A204.1 (cell line): ENCODE measurements around the gene SLC16A8.
"Not testable (repeated sequence)": the region's sequence is repeated elsewhere in the genome, so short reads cannot be mapped to it uniquely, and the experiment has no call there.

Experiments
- FAIRE-seq: peaks from 2 replicates; lab custom pipeline; 2012; peaks lifted over from hg19 to GRCh38; lab: Jason Lieb, UNC

Gene SLC16A8, protein sequence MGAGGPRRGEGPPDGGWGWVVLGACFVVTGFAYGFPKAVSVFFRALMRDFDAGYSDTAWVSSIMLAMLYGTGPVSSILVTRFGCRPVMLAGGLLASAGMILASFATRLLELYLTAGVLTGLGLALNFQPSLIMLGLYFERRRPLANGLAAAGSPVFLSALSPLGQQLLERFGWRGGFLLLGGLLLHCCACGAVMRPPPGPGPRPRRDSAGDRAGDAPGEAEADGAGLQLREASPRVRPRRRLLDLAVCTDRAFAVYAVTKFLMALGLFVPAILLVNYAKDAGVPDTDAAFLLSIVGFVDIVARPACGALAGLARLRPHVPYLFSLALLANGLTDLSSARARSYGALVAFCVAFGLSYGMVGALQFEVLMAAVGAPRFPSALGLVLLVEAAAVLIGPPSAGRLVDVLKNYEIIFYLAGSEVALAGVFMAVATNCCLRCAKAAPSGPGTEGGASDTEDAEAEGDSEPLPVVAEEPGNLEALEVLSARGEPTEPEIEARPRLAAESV

GRCh38 chr22:38083931-38084631 lies at the start of gene SLC16A8:
TSS of gene SLC16A8 (minus strand) at chr22:38084184. CDS start at chr22:38082873, 1,311 bp downstream.
- no peak for FAIRE-seq

GRCh38 chr22:38133331-38133730 lies 49.3 kb upstream of the SLC16A8 start:
- no peak for FAIRE-seq

- FAIRE-seq: no peak
Observed at GRCh38 chr22:38132794-38133193, 48.8 kb upstream of the SLC16A8 start.

DNA sequence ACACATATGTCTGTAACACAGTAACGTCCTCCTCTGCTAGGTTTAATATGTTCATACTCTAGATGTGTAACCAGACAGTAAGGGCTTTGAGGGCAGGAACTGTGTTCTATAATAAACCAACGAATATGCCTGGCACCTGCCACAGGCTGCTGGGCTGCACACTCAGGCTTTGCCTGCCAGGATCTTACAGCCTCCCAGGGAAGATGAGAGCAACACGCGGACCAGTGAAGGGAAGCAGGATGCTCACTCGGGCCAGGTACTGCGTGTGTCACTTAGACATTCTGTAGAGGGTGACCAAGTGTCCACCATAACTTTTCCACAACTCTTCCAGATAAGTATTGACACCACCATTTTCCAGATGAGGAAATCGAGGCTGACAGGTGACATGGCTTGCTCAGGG lies 48.2 kb upstream of the SLC16A8 start:
- no peak for FAIRE-seq

DNA sequence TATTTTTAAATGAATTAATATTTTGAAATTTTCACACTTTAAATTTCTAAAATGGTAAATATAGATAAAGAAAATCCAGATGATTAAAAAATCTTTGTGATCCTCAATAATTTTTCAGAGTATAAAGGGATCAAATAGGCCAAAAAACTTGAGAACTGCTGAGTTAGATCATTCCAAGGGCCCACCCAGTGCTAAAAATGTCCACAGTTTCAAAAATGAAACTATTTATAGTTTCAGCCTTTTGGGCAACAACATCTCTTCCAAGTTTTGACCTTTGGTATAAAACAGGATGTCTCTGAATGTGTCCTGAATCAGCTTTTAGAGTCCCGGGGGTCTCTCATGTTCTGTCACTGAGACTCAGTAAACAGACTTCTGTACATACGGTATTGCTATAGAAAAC lies 47.4 kb upstream of the SLC16A8 start:
- no peak for FAIRE-seq

DNA sequence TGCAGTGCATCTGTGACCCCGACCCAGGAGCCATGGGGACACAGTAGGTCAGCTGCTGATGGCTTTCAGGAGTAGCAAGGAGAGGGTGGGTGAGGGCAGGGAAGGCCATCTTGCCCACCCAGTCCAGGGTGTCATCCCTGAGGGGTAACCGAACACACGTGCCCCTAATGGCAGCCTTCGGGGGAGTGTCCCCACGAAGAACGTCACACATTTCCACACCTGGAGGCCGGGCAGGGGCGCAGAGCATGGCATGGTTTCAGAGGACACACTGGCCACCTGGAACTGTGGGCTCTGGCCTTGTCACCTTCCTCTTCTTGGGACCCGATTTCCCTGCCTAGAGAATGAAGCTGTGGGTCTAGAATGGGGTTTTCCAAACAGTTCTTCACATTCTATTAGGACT lies 45.9 kb upstream of the SLC16A8 start:
- no peak for FAIRE-seq

DNA sequence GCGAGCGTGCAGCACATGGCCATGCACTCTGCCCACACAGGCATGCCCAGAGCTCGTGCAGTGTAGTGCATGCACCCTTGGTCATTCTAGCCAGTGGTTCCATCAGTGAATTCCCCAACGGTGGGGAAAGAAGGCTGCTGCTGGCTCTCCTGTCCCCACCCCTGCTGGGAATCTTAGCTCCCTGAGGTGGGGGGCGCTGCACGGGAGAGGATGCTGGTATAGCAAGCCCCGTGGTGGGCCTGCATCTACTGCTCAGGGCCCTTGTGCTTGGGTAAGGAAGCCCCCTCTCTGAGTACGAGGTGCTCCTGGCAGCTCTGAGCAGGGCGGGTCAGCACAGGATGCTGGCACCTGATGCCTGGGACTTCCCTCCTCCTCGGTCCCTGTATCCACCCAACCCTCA lies 45.0 kb upstream of the SLC16A8 start:
- no peak for FAIRE-seq

- FAIRE-seq: no peak
Observed at GRCh38 chr22:38127869-38128268, 43.9 kb upstream of the SLC16A8 start.

- no peak for FAIRE-seq
Observed at GRCh38 chr22:38126928-38127668, 43.1 kb upstream of the SLC16A8 start.

GRCh38 chr22:38125751-38126201 lies 41.8 kb upstream of the SLC16A8 start:
- FAIRE-seq: no peak

- no peak for FAIRE-seq
Observed at GRCh38 chr22:38125038-38125610, 41.1 kb upstream of the SLC16A8 start.

DNA sequence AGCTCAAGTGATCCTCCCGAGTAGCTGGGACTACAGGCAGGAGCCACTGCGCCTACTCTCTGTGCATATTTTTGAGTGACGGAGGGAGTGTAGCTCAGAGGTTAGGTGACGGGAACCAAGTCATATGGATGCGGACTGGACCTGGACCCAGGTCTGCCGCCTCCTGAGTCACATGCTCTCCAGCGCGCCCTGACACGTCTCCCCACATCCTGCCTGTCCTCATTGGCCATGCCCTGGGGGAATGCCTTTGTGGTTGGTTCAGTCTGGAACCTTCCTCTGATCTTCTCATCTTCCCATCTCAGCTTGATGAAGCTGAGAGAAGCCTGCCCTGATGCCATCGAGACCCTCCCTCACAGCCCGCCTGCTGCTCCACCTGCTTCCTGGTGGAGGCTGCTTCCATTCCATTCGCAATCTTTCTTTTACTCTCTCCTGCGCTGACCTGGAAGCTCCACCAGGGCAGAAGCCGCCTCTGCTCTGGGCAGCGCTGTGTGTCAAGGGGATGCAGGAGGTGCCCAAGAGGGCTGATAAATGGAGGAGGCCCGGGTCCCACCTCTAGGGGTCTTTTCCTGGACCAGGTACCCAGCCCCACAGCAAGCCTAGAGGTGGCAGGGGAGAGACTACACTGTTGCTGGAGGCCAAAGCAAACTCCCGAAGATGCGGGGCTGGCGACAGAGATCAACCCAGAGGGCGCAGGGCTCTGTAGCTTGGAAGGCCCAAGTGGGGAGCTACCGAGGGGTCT lies 40.4 kb upstream of the SLC16A8 start:
- no peak for FAIRE-seq

DNA sequence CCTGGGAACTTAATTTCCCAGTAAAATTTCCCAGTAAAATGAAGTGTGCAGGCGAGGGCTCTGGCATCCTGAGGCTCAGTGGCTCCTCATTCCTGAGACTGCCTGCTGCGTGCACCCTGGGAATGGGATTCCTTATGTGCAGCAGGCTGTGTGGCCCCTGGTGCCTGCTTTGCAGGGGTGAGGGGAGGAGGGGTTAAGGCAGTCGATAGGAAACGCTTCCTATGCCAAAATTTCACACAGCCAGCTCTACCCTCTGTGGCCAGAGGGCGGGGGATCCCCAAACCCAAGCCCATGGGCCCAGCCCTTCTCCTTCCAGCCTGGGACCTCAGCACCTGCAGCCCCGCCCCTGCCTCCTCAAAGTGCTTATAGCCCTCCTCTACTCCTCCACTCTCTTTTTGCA lies 38.6 kb upstream of the SLC16A8 start:
- FAIRE-seq: no peak

DNA sequence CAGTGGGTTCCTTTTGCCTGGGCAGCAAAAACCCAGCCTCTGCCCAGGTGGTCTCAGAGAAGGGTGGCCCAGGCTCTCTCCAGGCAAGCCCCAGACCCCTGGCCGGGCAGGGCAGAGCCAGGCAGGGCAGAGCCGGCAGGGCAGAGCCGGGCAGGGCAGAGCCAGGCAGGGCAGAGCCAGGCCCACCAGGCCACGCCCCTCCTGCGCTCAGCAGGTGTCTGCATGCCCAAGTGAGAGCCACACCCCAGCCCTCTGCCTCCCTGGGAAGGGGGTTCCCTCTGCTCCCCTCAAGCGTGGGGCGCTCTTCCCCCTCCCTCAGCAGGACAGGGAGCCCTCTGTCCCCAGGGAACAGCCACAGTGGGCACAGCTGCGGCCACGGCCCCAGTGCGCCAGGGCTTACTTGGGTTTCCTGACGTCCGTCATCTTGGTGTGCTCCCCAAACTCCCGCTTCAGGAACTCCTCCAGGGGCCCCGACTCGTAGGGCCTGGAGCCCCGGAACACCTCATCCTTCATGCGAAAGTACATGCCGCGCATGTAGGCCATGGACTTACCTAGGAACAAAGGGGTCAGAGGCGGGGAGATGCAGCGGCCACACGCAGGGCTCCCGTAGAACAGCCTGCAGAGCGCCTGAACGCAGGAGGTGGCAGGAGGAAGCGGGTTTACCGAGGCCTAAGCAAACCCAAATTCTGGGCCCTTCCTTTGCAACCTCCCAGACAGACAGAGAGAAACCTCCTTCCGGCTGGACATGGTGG lies 36.6 kb upstream of the SLC16A8 start:
- FAIRE-seq: no peak

- FAIRE-seq: not testable (repeated sequence)
Observed at GRCh38 chr22:38118747-38119146, 34.8 kb upstream of the SLC16A8 start.

GRCh38 chr22:38118182-38118581 lies 34.2 kb upstream of the SLC16A8 start:
- FAIRE-seq: no peak

- not testable (repeated sequence) for FAIRE-seq
Observed at GRCh38 chr22:38117556-38117955, 33.6 kb upstream of the SLC16A8 start.

DNA sequence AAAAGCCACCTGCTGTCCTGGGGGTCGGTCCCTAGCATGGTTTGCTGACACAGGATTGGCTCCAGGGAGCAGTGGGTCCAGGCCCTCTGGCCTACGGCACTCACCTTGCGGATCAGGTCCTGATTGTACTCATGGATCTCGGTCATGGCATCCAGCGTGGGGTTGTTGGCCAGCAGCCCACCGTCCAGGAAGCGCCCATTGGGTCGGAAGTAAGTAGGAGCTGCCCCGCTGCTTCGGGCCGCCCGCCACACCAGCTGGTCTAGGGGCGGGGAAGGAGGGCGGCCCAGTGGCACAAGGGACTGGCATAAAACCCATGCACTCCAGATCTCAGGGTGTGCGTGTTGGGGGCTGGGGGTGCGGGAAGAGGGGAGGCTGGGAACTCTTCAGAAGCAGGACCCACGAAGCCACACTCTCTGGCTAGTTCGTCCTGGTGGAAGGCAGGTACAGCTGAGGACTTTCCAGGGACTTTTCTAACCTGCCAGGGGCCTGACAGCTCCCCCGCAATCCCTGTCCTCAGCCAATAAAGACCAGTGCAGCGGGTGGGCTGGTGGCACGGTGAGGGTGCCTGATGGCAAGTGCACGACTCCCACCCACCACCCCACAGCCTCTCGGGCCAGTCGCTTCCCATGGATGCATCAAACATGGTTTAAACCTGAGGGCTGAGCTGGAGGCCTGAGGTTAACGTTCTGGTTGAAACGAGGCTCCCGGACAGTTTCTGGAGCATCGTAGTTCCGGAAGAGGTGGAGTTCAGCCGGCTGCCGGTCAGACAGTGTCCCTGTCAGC lies 31.6 kb upstream of the SLC16A8 start:
- FAIRE-seq: no peak

DNA sequence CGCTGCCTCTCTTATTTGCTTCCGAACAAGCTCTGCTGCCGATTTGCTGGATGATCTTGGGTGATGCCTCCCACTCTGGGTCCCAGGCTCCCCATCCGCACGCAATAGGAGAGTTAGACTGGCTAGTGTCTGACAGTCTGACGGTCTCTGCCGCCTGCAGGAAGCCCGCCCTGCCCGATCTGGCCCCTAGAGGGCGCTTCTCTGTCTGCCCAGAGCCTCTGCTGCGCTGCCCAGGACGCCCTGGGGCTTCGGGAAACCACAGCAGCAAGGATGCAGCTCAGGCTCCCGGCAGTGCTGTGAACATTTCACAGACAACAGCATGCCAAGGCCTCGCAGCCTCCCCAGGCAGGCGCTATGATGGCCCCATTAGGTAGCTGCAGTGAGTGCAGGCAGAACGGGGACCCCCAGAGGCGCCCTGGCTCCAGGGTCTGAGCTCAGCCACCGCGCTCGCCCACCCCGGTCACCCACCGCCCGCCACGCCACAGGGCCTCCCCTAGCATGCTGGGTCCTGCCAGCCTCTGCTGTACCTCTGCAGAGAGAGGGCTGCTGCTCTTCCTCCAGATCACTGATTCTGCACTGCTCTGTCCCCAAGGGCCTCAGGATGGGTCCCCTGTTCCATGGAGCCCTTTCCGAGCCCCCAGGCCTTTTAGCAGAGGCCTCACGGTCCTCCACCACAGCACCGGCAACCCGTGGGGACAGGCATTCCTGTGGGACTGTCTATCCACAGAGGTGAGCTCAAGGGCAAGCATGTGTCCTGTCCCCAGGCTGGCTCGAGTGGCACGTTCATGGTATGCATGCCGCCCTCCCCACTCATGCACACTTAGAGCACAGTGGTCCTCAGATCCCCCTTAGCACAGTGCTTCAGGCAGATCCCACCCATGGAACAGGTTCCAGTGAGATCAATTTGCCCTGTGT lies 30.8 kb upstream of the SLC16A8 start:
- no peak for FAIRE-seq
